Endodermal cell (in vitro differentiated cells): Measurements from ENCODE around the gene MRAP. TPM values are rescaled to one million over a fixed set of nuclear protein-coding genes. Genes with fewer than 3 reads are reported as not detected.

ENCODE experiments used
- DNase-seq: peaks from one replicate; pipeline ENCODE4 v3.0.0-alpha.2; 2017
- H3K27ac ChIP-seq: 2 replicates; pipeline ENCODE4 v1.5.1; 2013; ENCODE audit warnings: mild to moderate bottlenecking, low read depth, low read length, moderate library complexity
- H3K27me3 ChIP-seq: 2 replicates; pipeline ENCODE4 v1.6.1; 2013; ENCODE audit warnings: mild to moderate bottlenecking, low read length, moderate library complexity; ENCODE audit not compliant: insufficient read depth, control insufficient read depth, poor library complexity, severe bottlenecking
- H3K36me3 ChIP-seq: 2 replicates; pipeline ENCODE4 v1.7.0; 2013; ENCODE audit warnings: mild to moderate bottlenecking, low read length, moderate library complexity; ENCODE audit not compliant: control insufficient read depth, insufficient read depth
- H3K4me1 ChIP-seq: one replicate; pipeline ENCODE4 v1.7.0; 2013; ENCODE audit warnings: low read length; ENCODE audit not compliant: control insufficient read depth, insufficient read depth
- H3K4me3 ChIP-seq: 2 replicates; pipeline ENCODE4 v1.5.1; 2013; ENCODE audit warnings: mild to moderate bottlenecking, low read length, moderate library complexity
- H3K9ac ChIP-seq: 2 replicates; pipeline ENCODE4 v1.6.1; 2013; ENCODE audit warnings: mild to moderate bottlenecking, low read length, moderate library complexity; ENCODE audit not compliant: poor library complexity, severe bottlenecking; ENCODE audit errors: extremely low read depth
- H3K9me3 ChIP-seq: 2 replicates; pipeline ENCODE4 v1.6.1; 2013; ENCODE audit warnings: mild to moderate bottlenecking, low read length, moderate library complexity; ENCODE audit not compliant: control insufficient read depth
- H3K27ac Mint-ChIP-seq: 2 replicates; pipeline ENCODE4 v1.8.0; 2020; ENCODE audit warnings: mixed read lengths
- H3K27me3 Mint-ChIP-seq: 2 replicates; pipeline ENCODE4 v1.8.0; 2021; ENCODE audit warnings: mild to moderate bottlenecking, mixed read lengths; ENCODE audit not compliant: insufficient read depth
- H3K36me3 Mint-ChIP-seq: 2 replicates; pipeline ENCODE4 v1.8.0; 2020; ENCODE audit warnings: low read depth, mixed read lengths
- H3K4me1 Mint-ChIP-seq: 2 replicates; pipeline ENCODE4 v1.8.0; 2020; ENCODE audit warnings: mixed read lengths
- H3K4me3 Mint-ChIP-seq: 2 replicates; pipeline ENCODE4 v1.8.0; 2020; ENCODE audit warnings: mild to moderate bottlenecking, moderate library complexity, mixed read lengths
- H3K9me3 Mint-ChIP-seq: 2 replicates; pipeline ENCODE4 v1.8.0; 2020; ENCODE audit warnings: mild to moderate bottlenecking, mixed read lengths
- CTCF ChIP-seq: fragments of 200-600 bp; sonication (generic); conservative IDR thresholded peaks from 2 replicates; pipeline ENCODE4 v1.5.0; 2021; ENCODE audit warnings: antibody characterized with exemption, mild to moderate bottlenecking
- WGBS, 2 experiments: methylation state at CpG; one replicate each; pipeline versions ENCODE4 v1.1.5 to v1.1.7; 2013; ENCODE audit warnings: missing lambda C conversion rate in 2 of 2, mixed read lengths in 1 of 2; ENCODE audit not compliant: insufficient coverage in 1 of 2, insufficient read length in 1 of 2; 5-methylcytosine and 5-hydroxymethylcytosine counted together
- total RNA-seq, 2 donors: library from RNA; stranded (reverse); fragmentation: NEBNext Ultra II Directional in 1 of 2; extraction: Animal tissue kit (Norgen Biotek cat#: 25700) in 1 of 2; gene quantifications; 2 replicates in 1 of 2; 3 replicates in 1 of 2; pipeline ENCODE4 v1.2.1, GENCODE V29; 2021

Gene MRAP
- total RNA-seq, 2 donors from 2014 or later: not detected

DNA sequence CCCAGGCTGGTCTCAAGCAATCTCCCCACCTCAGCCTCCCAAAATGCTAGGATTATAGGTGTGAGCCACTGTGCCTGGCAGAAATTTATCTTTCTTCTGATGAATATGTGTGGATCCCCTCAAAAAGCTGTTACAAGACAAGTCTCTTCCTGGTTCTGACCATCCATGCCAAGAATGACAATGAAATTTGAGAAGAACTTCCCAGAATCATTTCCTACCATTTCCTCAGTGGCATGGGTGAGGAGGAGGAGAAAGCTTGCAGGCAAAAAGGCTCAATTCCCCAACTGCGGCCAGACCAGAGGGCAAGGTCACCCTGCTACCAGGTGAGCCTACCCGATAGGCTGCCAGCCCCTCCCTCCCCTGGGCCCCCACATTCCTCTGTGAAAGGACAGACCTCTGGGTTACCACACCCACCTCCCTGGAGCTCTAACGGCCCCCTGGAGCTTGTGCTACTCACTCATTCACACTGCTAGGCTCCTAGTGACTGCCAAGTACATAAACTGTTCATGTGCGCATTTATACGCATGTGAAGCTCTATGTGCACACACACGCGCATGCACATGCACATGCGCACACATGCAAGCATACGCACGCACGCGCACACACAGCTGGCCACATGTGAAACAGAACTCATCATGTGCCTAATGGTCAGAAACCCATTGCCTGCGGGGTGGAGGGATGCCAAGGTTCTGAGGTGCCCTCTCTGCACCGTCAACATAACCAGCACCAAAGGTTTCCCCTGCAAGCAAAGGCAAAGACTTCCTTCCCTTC is 17.0 kb downstream of the MRAP start:
- no peaks in the 10 kb centered on the region for H3K9me3 ChIP-seq
- no peak for DNase-seq
- H3K27ac ChIP-seq: no peak overlapping the region
- Mint-ChIP-seq H3K9me3 (no peaks in the 10 kb centered on the region), H3K27ac (peak overlapping the region; percentile 48), H3K27me3 (no peaks in the 10 kb centered on the region), H3K4me3 (no peak overlapping the region), H3K4me1 (peaks cover 13% of the 10 kb centered on the region), H3K36me3 (peaks cover 61% of the 10 kb centered on the region)
- no peak overlapping the region for H3K9ac ChIP-seq
- H3K4me3 ChIP-seq: no peak overlapping the region
- peaks cover 51% of the 10 kb centered on the region for H3K36me3 ChIP-seq
- H3K27me3 ChIP-seq: no peaks in the 10 kb centered on the region
- WGBS, 2 experiments: 96 to 97% methylated on average over 11 to 14 of the region's 14 CpGs
- peaks cover 11% of the 10 kb centered on the region for H3K4me1 ChIP-seq
- no peak for TF ChIP-seq CTCF

- H3K4me1 ChIP-seq: peaks cover 11% of the 10 kb centered on the region
- WGBS, 2 experiments: 89 to 91% methylated on average over 8 to 22 of the region's 22 CpGs
- H3K27ac ChIP-seq: no peak overlapping the region
- no peaks in the 10 kb centered on the region for H3K9me3 ChIP-seq
- no peak for TF ChIP-seq CTCF
- H3K36me3 Mint-ChIP-seq: peaks cover 58% of the 10 kb centered on the region
- no peak for DNase-seq
- H3K9me3 Mint-ChIP-seq: no peaks in the 10 kb centered on the region
- no peak overlapping the region for H3K4me3 ChIP-seq
- H3K36me3 ChIP-seq: peaks cover 60% of the 10 kb centered on the region
- no peak overlapping the region for H3K9ac ChIP-seq
- no peaks in the 10 kb centered on the region for H3K27me3 Mint-ChIP-seq
- no peak overlapping the region for H3K4me3 Mint-ChIP-seq
- H3K27me3 ChIP-seq: no peaks in the 10 kb centered on the region
- H3K4me1 Mint-ChIP-seq: peaks cover 13% of the 10 kb centered on the region
- no peak overlapping the region for H3K27ac Mint-ChIP-seq
Measured at GRCh38 chr21:32316361-32317215, 17.9 kb downstream of the MRAP start.

DNA sequence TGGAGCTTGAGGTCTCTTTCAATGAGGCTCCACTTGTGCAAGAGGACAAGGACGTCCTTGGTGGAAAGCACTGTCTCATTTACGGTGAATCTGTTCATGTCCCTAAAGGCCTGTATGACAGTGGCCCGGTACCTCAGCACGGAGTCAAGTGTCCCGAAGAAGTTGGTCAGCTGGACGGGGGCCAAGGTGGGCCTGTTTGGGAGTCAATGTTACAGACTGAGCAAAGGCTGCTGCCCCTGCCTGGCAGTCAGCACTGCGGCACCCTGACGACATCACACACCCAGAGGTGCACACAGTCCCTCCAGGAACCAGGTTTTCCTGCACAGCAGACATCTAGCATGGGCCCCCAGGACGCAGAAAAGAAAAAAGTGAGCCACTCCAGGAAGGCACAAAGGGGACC is 19.1 kb downstream of the MRAP start:
- Mint-ChIP-seq H3K27ac (no peak overlapping the region), H3K27me3 (no peaks in the 10 kb centered on the region), H3K9me3 (no peaks in the 10 kb centered on the region), H3K36me3 (peaks cover 59% of the 10 kb centered on the region), H3K4me3 (no peak overlapping the region), H3K4me1 (peaks cover 13% of the 10 kb centered on the region)
- no peak overlapping the region for H3K9ac ChIP-seq
- DNase-seq: no peak
- H3K27ac ChIP-seq: no peak overlapping the region
- WGBS, 2 experiments: 92 to 100% methylated on average over 6 to 9 of the region's 9 CpGs
- no peak overlapping the region for H3K4me3 ChIP-seq
- no peaks in the 10 kb centered on the region for H3K27me3 ChIP-seq
- peaks cover 11% of the 10 kb centered on the region for H3K4me1 ChIP-seq
- no peak for TF ChIP-seq CTCF
- H3K9me3 ChIP-seq: no peaks in the 10 kb centered on the region
- H3K36me3 ChIP-seq: peaks cover 69% of the 10 kb centered on the region
